GM12878 (cell line): ENCODE measurements around the gene ASIC3. TPM values are rescaled to one million over a fixed set of nuclear protein-coding genes. Genes with fewer than 3 reads are reported as not detected.

Experiments used
- ASH2L ChIP-seq: fragments of 300-600, 200-600 bp; sonication (generic); IDR thresholded peaks from 2 replicates; pipeline ENCODE4 v1.6.1; 2017; ENCODE audit warnings: low read depth, mild to moderate bottlenecking, borderline replicate concordance
- MEF2A ChIP-seq: IDR thresholded peaks from 2 replicates; pipeline ENCODE4 v1.6.1; 2011; ENCODE audit warnings: low read depth, mild to moderate bottlenecking, low read length, moderate library complexity; ENCODE audit not compliant: insufficient read depth
- MEF2B ChIP-seq: fragments of 450-650 bp; IDR thresholded peaks from 2 replicates; pipeline ENCODE4 v1.6.1; 2018; ENCODE audit warnings: mild to moderate bottlenecking, moderate library complexity; ENCODE audit not compliant: partially characterized antibody, poor library complexity, severe bottlenecking
- MTA3 ChIP-seq: IDR thresholded peaks from 2 replicates; pipeline ENCODE4 v1.6.1; 2012; ENCODE audit warnings: low read length, inconsistent platforms, borderline replicate concordance
- NR2F1 ChIP-seq: fragments of 450-650 bp; conservative IDR thresholded peaks from 2 replicates; pipeline ENCODE4 v1.6.1; 2017; ENCODE audit warnings: mild to moderate bottlenecking
- POLR2AphosphoS5 ChIP-seq: IDR thresholded peaks from 2 replicates; pipeline ENCODE4 v1.6.1; 2011; ENCODE audit warnings: mild to moderate bottlenecking, low read length, inconsistent platforms
- PRDM15 ChIP-seq: fragments of 450-650 bp; formaldehyde crosslinking; IDR thresholded peaks from 2 replicates; pipeline ENCODE4 v1.4.0; 2020; ENCODE audit warnings: mild to moderate bottlenecking, moderate library complexity
- RAD21 ChIP-seq: IDR thresholded peaks from 2 replicates; pipeline ENCODE4 v1.6.1; 2011; ENCODE audit warnings: mild to moderate bottlenecking, low read depth, low read length, moderate library complexity; ENCODE audit not compliant: insufficient read depth
- RELA ChIP-seq: fragments of 450-650 bp; IDR thresholded peaks from 2 replicates; pipeline ENCODE4 v1.8.0; 2014; ENCODE audit warnings: borderline replicate concordance; ENCODE audit not compliant: partially characterized antibody
- RUNX3 ChIP-seq: IDR thresholded peaks from 2 replicates; pipeline ENCODE4 v1.6.1; 2012; ENCODE audit warnings: low read length, inconsistent platforms
- SIN3A ChIP-seq: IDR thresholded peaks from 2 replicates; pipeline ENCODE4 v1.6.1; 2012; ENCODE audit warnings: low read depth, low read length, improper control_type of control experiment
- SMAD5 ChIP-seq: IDR thresholded peaks from 2 replicates; pipeline ENCODE4 v1.6.1; 2016; ENCODE audit warnings: antibody characterized with exemption, low read depth
- SMC3 ChIP-seq: IDR thresholded peaks from 2 replicates; pipeline ENCODE4 v1.6.1; 2011; ENCODE audit warnings: low read length, improper control_type of control experiment, borderline replicate concordance
- SUZ12 ChIP-seq: fragments of 200-600 bp; sonication (generic); IDR thresholded peaks from one replicate; pipeline ENCODE4 v1.6.1; 2018; ENCODE audit warnings: antibody characterized with exemption, mild to moderate bottlenecking; ENCODE audit not compliant: unreplicated experiment
- ZBTB40 ChIP-seq: fragments of 450-650 bp; IDR thresholded peaks from 2 replicates; pipeline ENCODE4 v1.6.1; 2016; ENCODE audit warnings: mild to moderate bottlenecking, moderate library complexity, borderline replicate concordance
- ZNF274 ChIP-seq: IDR thresholded peaks from one replicate; pipeline ENCODE4 v1.8.0; 2011; ENCODE audit not compliant: insufficient read length, insufficient read depth
- polyA plus RNA-seq, 11 experiments: library from polyadenylated mRNA; depleted of rRNA in 4 of 11; unstranded in 6 of 11; stranded (reverse) in 5 of 11; fragments of >200 nt; fragmentation: Nextera tagmentation in 4 of 11; fragmentation: Illumina TruSeq in 1 of 11; extraction: Ambion mirVana in 4 of 11; extraction: Trizol in 1 of 11; gene quantifications; 1 replicate in 1 of 11; 2 replicates in 10 of 11; pipeline versions ENCODE4 v1.2.1 to v1.2.3, GENCODE V29; 2011 to 2016; ENCODE audit warnings: inconsistent platforms in 2 of 11, missing spikeins in 2 of 11, low read depth in 1 of 11
- total RNA-seq, 4 experiments: library from RNA; depleted of rRNA in 3 of 4; stranded (reverse); fragments of >200 nt in 3 of 4; fragmentation: Illumina TruSeq in 1 of 4; extraction: Trizol in 1 of 4; gene quantifications; 2 replicates each; pipeline versions ENCODE4 v1.2.1 to v1.2.3, GENCODE V29; 2013 to 2021
- TF ChIP-seq, protein P1 (sequence below), 3 experiments: IDR thresholded peaks in 2 of 3; conservative IDR thresholded peaks in 1 of 3; 2 replicates each; pipeline ENCODE4 v1.5.1; 2011; ENCODE audit warnings: low read depth in 3 of 3, low read length in 3 of 3, mild to moderate bottlenecking in 3 of 3, control low read depth in 2 of 3, moderate library complexity in 2 of 3, inconsistent platforms in 1 of 3, mixed read lengths in 1 of 3; ENCODE audit not compliant: control insufficient read depth in 2 of 3, insufficient read depth in 1 of 3; ENCODE audit errors: extremely low read depth in 1 of 3
- TF ChIP-seq, protein P2 (sequence below): fragments of 450-650 bp; conservative IDR thresholded peaks from 2 replicates; pipeline ENCODE4 v1.6.1; 2017; ENCODE audit warnings: mild to moderate bottlenecking, moderate library complexity

Gene ASIC3
- total and polyA plus RNA-seq, 10 of the 15 experiments (the other 5 are each of a cell fraction or from before 2014, with no cell fraction given), result 0.07 to 1.0 (median 0.44) TPM; not detected in 4

DNA sequence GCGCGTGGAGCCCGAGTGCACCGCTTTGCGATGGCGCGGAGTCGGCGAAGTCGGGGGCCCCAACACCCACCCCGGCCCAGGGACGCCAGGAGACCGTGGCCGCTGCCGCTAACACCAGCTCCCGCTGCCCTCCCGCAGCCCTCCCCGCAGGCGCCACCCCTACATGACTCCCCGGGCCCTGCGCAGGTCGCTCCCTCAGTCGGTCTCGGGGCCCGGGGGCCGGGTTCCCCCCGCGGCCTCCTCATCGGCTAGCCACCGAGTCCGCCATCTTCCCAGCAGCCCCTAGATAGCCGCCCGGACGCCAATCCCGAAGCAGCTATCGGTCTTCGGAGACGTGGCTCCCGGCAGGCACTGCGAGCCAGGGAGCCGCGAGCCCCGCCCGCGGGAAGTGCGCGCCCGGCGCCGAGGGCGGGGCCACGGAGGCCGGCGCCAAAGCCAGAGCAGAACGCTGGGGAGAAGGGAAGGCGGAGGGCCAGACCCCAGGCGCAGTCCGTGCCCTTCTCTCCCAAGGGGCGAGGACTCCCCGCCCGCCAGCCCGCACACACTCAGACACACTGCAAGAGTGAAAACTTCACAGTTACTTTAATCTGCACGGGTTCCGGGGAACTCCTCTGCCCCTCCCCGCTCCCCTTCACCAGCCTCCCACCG, 32.3 kb downstream of the ASIC3 start, which contains the start of gene FASTK (continued):
- TF ChIP-seq NR2F1 (0 out of 2 replicates have a peak, but pooled peaks have one; percentile 31), RAD21 (no peak), SUZ12 (no peak), PRDM15 (CRISPR knock-in tag) (no peak), ASH2L (no peak), POLR2AphosphoS5 (peak; percentile 81), SMC3 (no peak), MTA3 (no peak), MEF2B (peak; percentile 24), RUNX3 (no peak), RELA (no peak), MEF2A (no peak), SIN3A (0 out of 2 replicates have a peak, but pooled peaks have one; percentile 37), SMAD5 (peak; percentile 60; the same call in 1 of the 2 replicates), ZNF274 (no peak), ZBTB40 (no peak)
- TF ChIP-seq, protein P1, sequence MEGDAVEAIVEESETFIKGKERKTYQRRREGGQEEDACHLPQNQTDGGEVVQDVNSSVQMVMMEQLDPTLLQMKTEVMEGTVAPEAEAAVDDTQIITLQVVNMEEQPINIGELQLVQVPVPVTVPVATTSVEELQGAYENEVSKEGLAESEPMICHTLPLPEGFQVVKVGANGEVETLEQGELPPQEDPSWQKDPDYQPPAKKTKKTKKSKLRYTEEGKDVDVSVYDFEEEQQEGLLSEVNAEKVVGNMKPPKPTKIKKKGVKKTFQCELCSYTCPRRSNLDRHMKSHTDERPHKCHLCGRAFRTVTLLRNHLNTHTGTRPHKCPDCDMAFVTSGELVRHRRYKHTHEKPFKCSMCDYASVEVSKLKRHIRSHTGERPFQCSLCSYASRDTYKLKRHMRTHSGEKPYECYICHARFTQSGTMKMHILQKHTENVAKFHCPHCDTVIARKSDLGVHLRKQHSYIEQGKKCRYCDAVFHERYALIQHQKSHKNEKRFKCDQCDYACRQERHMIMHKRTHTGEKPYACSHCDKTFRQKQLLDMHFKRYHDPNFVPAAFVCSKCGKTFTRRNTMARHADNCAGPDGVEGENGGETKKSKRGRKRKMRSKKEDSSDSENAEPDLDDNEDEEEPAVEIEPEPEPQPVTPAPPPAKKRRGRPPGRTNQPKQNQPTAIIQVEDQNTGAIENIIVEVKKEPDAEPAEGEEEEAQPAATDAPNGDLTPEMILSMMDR (IDR thresholded peaks at IDR 0.05 in 2 of 3, conservative IDR thresholded peaks at IDR 0.05 in 1 of 3; ENCODE audit: control insufficient read depth in 2 of 3, extremely low read depth in 1 of 3, insufficient read depth in 1 of 3, low read depth in 3 of 3, low read length in 3 of 3), result no peak
- TF ChIP-seq, protein P2, sequence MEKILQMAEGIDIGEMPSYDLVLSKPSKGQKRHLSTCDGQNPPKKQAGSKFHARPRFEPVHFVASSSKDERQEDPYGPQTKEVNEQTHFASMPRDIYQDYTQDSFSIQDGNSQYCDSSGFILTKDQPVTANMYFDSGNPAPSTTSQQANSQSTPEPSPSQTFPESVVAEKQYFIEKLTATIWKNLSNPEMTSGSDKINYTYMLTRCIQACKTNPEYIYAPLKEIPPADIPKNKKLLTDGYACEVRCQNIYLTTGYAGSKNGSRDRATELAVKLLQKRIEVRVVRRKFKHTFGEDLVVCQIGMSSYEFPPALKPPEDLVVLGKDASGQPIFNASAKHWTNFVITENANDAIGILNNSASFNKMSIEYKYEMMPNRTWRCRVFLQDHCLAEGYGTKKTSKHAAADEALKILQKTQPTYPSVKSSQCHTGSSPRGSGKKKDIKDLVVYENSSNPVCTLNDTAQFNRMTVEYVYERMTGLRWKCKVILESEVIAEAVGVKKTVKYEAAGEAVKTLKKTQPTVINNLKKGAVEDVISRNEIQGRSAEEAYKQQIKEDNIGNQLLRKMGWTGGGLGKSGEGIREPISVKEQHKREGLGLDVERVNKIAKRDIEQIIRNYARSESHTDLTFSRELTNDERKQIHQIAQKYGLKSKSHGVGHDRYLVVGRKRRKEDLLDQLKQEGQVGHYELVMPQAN, result peak; percentile 66
